ENCODE measurements around the gene SDSL. TPM values are rescaled to one million over a fixed set of nuclear protein-coding genes. Genes with fewer than 3 reads are reported as not detected.

SDSL gene
- total and polyA plus RNA-seq, 2 of the 4 experiments (the other 2 are of a cell fraction), result 6.3 to 10.9 TPM

GRCh38 chr12:113405694-113406093, 16.5 kb upstream of the SDSL start (continued):
- no peak for TF ChIP-seq ELK1 (IDR thresholded peaks at IDR 0.05; ENCODE audit: borderline replicate concordance, low read depth, low read length)
- no peak for TF ChIP-seq RCOR1 (IDR thresholded peaks at IDR 0.05; ENCODE audit: insufficient replicate concordance, low read length)

- H3K27ac ChIP-seq (ENCODE audit: insufficient read depth, low read length), result no peak overlapping the region
- H3K9ac ChIP-seq (ENCODE audit: low read depth, low read length), result no peak overlapping the region
- H3K9me3 ChIP-seq (ENCODE audit: control insufficient read depth, insufficient read depth, low read length), result no peaks in the 10 kb centered on the region
- H2BK20ac ChIP-seq (ENCODE audit: low read depth, low read length), result no peak overlapping the region
- H4K20me1 ChIP-seq (ENCODE audit: insufficient read depth, low read length), result no peaks in the 10 kb centered on the region
- peak; percentile 61 for DNase-seq
- no peak overlapping the region for H3K18ac ChIP-seq (ENCODE audit: low read depth, low read length)
- no peak overlapping the region for H2AK9ac ChIP-seq (replicated peaks; ENCODE audit: low read depth, low read length, poor library complexity)
- H4K91ac ChIP-seq (ENCODE audit: insufficient read depth, low read depth, low read length), result no peak overlapping the region
- POLR2A ChIA-PET (ENCODE audit: unreplicated experiment), result no interaction called here
- no peak overlapping the region for H2AFZ ChIP-seq (replicated peaks; ENCODE audit: low read length, poor library complexity)
- intact Hi-C loops (cut with micrococcal nuclease) (no loop called here), dilution Hi-C loops (cut with HindIII; ENCODE audit: low sequenced_read_pairs, unreplicated experiment) (no loop called here), in situ Hi-C loops (cut with MboI; ENCODE audit: low sequenced_read_pairs) (no loop called here)
- ATAC-seq (ENCODE audit: low read depth), result peak; percentile 72
- CTCF ChIA-PET, result interaction anchor here (0.9 to 1.2 kb wide), 3 partner anchors 12 to 18 kb away, joined by 3 to 4 read pairs (median 3); partner anchors contain the start of gene SDSL
- H3K4me3 ChIP-seq (ENCODE audit: insufficient read depth, low read depth, low read length), result no peak overlapping the region
- no peak overlapping the region for H3K4ac ChIP-seq (ENCODE audit: low read depth, low read length)
- no peaks in the 10 kb centered on the region for H3K4me1 ChIP-seq (ENCODE audit: control insufficient read depth, insufficient read depth, low read length)
- H2BK15ac ChIP-seq (ENCODE audit: low read depth, low read length), result no peak overlapping the region
- H2AK5ac ChIP-seq (ENCODE audit: low read depth, low read length), result no peak overlapping the region
- H2BK5ac ChIP-seq (ENCODE audit: low read depth, low read length, poor library complexity, severe bottlenecking), result no peak overlapping the region
- no peak overlapping the region for H3K56ac ChIP-seq (ENCODE audit: extremely low read depth, insufficient read depth, low read length)
- no peak overlapping the region for H4K5ac ChIP-seq (ENCODE audit: low read depth, low read length)
- no CpG with 5 or more reads among the region's 6 CpGs for WGBS, 2 experiments (ENCODE audit: extremely low coverage in 2 of 2, insufficient read length in 1 of 2)
- no peaks in the 10 kb centered on the region for H3K79me1 ChIP-seq (ENCODE audit: low read depth in 1 of 2, low read length in 2 of 2)
- BruUV-seq (replicated peaks), result no TSS peak
- H3K4me2 ChIP-seq (ENCODE audit: low read depth, low read length), result no peak overlapping the region
- no peak overlapping the region for H3K14ac ChIP-seq (replicated peaks; ENCODE audit: low read depth, low read length)
- H3K23ac ChIP-seq (ENCODE audit: low read depth, low read length), result no peak overlapping the region
- no peaks in the 10 kb centered on the region for H3K9me1 ChIP-seq (ENCODE audit: insufficient read depth, low read length)
- no peaks in the 10 kb centered on the region for H3K36me3 ChIP-seq (ENCODE audit: control insufficient read depth, insufficient read depth, low read length)
- TF ChIP-seq CEBPB (IDR thresholded peaks at IDR 0.05; ENCODE audit: low read depth, low read length), result no peak
- peak; percentile 40; the same call in 1 of the 2 replicates for TF ChIP-seq NFE2L2 (IDR thresholded peaks at IDR 0.05; ENCODE audit: low read depth, low read length)
- H2BK120ac ChIP-seq (ENCODE audit: low read depth, low read length), result no peak overlapping the region
- no peak overlapping the region for H4K8ac ChIP-seq (ENCODE audit: low read depth in 2 of 2, low read length in 2 of 2)
- peaks cover 5% of the 10 kb centered on the region; the same call in 1 of the 2 replicates for H3K27me3 ChIP-seq (ENCODE audit: control insufficient read depth, insufficient read depth, low read length)
Measured at GRCh38 chr12:113407931-113408600, 14.1 kb upstream of the SDSL start.
